Globus pallidus (tissue), 1 donor: ENCODE data around the gene MRPS22.

Experiments used
- DNase-seq: peaks from one replicate; pipeline ENCODE4 v3.0.0-alpha.2; 2015; ENCODE audit warnings: low spot score

The MRPS22 gene

DNA sequence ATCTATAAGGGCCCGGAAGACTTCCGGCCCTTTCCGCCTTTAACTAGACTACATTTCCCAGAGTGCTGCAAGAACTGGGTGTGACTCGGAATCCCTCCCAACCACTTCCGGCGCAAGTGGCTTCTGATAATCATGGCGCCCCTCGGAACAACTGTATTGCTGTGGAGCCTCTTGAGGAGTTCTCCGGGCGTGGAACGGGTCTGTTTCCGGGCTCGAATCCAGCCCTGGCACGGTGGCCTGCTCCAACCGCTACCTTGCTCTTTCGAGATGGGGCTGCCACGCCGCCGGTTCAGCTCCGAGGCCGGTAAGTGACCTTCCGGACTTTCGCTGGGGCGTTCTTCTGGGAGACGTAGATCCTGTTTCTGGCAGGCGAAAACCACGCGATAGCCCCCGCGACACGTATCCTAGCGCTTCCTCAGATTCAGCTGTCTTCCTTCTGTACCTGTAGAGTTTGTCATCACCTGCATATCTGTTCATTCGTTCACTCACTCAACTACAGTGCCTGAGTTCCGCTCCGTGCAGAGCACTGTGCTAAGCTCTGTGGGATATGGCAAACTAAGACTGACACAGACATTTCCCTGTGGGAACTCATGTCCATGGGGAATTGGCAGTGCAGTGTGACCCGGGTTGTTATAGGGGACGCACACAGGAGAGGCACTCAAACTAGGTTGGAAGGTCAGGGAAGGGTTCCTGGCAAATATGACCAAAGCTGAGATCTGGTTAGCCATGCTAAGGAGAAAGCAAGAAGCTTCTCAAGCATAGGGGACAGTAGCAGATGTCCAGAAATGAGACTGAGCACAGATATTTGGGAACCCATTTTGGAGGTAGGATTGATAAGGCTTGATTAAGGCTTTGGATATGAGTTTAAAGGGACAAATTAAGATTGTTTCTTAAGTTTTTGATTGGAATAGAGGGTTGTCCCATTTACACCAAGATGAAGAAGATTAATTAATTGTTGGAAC is at the start of gene MRPS22:
MRPS22 (plus strand) TSS at position 126 of the 962 bp plus-strand sequence; CDS start at position 133, 7 bp downstream.
- DNase-seq, result peak; percentile 89

DNA sequence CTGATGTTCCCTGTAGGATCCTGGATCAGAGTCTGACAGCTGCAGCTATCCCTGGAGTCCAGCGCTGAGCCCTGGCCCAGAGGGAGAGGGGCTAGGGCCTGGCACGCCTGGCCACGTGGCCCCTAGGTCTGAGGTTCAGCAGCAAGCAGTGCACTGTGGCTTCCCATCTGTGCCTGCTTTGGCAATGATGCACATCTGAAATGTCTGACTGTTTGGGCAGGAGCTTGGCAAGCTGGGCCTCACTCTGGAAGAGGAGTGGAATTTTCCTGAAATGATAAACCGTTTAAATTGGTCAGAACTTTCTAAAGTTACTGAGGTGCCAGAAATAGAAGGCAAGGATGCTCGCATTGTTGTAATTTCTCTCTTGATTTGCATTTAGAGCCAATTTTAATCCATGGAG is 48.8 kb upstream of the MRPS22 start:
- DNase-seq, result no peak

DNA sequence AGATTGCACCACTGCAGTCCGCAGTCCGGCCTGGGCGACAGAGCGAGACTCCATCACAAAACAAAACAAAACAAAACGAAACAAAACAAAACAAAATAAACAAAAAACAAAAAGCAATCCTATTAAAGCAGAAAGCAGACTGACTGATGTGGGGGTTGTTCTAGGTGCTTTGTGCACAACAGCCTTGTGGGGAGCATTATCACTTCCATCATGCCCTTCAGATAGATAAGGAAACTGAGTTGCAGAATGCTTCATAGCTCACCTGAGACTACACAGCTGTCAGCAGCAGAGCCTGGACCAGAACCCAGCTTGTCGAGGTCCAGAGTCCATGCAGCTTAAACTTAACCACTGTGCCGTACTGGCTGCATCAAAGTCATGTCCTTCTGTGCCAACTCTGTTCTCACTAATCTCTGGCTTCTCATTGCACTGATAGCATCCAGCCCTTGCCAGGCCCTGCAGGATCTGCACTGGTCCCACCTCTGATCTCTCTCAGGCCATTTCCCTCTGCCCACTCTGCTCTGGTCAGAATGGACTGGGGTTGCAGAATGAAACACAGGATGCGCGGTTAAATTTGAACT is 47.6 kb upstream of the MRPS22 start:
- no peak for DNase-seq

DNA sequence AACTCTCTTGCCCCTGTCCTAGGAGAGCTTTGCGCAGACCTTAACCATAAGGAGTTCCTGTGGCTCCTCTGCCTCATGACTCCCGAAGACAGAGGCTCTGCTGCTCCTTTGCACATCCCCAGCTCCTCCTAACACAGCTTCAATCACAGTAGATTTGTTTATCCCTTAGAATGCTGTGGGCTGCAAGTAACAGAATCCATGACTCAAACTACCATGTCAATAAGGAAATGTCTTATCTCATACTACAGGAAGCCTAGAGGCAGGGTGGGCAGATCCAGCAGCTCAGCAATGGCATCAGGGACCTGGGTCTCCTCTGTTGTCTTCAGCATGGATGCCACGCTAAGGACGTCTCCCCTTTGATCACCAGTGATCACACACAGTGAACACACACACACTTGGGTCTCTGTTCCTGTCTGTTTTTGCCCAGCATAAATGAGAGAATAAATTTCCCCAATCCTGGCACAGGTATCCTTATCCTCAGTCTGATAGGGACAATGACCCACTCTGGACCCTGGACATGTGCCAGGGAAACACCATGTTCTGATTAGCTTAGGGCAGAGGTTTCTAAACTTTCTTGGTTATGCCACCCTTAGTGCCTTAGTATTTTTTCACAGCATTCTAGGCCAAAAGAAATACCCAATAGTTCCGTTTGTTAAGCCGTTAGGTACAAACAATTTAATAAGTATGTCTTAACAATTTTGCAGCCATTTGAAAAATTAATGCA is 46.1 kb upstream of the MRPS22 start:
- no peak for DNase-seq

DNA sequence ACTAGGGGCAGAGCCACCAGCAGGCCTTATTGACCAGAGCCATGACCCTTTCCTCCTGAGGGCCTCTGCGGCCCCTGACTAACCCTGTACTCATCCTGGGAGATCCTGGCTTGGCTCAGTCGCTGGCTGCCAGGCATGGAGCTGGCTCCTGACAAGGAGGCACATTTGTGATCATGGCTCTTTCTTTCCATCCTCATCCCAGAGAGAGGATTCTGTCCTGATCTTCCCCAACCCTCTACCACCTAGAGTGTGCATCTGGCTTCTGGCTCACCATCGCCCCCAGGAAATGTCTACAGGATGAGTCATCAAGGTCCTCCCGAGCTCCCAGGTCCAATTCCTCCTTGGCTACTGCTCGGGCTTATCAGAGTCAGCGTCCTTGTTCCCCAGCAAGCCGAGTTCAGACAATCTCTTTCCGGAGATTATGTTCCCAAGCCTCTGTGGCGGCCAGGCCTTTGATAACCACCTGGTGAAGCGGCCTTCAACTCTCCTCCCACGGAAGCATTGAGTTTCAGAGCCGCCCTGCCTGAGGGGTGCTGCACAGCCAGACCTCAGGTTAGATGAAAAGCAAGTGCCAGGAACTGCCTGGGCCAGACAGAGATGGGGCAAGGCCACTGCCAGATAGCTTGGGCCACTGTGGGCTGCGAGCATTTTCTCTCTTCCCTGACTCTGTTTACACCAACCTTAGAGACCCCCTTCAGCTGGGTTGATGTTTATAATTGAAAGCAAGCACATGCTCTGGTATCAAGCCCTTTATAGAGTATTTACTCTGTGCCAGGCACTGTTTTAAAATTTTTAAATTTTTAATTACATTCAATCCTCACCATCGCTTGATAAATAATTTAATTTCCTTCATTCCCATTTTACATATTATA is 44.3 kb upstream of the MRPS22 start:
- no peak for DNase-seq

DNA sequence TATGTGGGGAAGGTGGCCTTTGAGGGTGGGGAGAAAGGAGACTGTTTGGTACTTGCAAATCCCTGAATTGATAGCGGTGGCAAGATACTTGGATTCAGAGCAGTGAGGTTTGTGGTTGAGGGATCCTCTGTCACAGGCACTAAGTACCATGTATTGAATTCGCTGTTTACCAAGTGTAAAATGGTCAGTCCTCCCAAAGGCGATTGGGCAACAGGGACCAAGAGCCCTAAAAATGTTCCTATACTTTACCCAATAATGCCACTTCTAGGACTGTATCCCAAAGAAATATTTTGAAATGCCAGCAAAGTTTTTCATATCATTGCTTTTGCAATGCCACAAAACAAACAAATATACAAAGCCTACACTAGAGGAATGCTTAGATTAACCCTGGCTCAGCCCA is 43.4 kb upstream of the MRPS22 start:
- DNase-seq, result no peak

DNA sequence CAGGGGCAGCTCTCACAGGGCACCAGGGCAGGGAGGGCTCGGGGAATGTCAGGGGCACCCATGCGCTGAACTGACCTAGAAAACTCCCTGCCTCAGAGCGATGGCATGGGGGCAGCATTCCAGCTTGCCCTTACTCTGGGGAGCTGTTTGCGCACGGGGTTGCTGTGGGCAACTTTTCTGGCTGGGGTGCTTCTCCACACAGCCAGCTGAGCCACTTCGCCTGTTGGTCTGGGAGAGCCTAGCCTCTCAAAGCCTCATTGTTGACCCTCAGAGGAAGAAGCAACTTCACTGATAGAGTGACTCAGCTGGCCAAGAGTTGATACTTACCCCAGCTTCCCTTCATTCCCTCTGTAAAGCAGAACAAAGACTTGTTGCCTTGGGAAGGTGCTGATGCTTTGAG is 42.6 kb upstream of the MRPS22 start:
- DNase-seq, result no peak

DNA sequence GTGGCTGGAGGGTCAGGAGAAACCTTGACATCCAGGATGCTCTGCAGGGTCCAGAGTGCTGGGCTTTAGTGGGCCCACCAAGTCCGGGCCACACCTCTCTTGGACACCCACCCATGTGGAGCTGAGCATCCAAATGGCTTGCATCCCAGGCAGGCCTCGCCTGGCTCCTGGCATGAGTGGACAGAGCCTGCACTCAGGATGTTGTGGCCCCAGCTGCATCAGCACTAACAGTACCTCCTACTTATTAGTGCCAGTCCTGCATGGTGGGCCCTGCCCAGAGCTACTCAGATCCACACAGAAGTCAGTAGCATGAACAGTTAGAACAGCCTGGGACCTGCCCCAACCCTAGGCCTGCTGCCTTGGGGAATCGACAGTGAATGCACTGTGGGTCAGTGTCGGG is 42.2 kb upstream of the MRPS22 start:
- DNase-seq, result no peak

DNA sequence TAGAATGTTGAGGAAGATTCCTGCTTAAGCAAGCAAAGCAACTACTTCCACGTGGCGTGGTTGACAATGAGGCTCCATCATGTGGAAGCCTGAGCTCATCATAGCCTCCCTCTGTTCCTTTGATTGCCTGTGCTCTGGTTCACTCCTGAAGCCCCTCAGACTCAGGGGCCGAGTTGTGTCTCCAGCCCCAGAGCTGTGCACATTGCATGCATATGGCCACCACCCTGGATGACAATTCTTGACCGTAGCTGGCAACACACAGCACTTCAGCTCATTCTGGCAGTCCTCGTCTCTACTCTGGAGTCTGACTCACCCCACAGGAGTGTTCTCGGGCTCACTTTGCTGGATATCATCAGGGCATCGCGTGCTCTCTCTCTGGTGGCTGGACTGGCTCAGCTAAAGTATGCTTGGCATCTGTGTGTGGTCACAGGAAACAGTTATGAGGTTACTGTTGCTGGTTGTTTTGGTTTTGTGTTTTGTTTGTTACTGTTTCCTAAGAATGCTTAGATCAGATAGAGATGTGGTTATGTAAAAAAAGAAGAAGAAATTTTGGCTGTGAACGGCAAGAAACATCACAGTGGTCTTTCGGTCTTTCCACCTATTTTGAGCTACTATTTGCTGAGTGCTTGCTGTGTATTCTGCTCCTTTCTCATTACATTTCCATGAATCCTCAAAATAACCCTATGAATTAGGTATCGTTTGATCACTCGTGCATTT is 41.6 kb upstream of the MRPS22 start:
- no peak for DNase-seq

DNA sequence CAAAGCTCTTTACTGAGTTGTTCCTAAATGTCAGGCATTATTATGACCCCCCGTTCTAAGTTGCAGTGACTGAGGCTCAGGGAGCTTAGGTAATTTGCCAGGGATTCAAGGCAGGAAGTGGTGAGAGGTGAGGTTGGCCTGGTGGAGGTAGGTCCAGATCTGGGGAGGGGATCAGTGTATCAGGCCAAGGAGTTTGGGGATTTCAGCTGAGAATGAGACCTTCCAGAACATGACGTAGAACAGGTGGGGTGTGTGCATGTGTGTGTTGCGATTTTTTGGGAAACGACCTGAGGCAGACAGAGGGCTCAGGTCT is 41.1 kb upstream of the MRPS22 start:
- no peak for DNase-seq

DNA sequence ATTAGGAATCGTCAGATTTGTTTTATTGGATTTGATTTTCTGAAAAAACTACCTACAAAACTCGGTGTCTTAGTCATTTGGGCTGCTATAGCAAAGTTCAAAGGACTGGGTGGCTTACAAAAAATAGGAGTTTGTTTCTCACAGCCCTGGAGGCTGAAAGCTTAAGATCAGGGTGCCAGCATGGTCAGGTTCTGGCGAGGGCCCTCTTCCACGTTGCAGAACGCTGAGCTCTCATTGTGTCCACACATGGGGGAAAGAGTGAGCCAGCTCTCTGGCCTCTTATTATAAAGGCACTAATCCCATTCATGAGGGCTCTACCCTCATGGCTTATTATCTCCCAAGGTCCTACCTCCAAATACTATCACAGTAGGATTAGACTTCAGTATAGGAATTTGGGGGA is 40.6 kb upstream of the MRPS22 start:
- no peak for DNase-seq

DNA sequence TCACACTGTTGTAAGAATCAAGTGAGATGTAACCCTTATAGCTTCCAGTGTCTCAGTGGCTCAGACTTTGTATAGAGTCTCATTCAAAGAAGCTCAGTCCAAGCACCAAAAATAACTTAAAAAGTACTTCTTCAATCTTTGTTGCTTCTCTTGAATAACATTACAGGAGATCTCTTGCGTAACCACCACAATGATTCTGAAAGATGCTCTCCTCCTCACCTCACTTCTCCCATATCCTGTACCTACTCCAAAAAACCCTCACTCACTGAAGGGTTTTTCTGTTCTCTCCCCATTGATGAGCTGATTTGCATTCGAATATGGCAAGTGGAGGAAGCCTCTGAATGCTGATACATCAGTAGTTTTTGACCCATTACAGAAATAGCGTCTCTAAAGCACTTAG is 39.4 kb upstream of the MRPS22 start:
- no peak for DNase-seq

DNA sequence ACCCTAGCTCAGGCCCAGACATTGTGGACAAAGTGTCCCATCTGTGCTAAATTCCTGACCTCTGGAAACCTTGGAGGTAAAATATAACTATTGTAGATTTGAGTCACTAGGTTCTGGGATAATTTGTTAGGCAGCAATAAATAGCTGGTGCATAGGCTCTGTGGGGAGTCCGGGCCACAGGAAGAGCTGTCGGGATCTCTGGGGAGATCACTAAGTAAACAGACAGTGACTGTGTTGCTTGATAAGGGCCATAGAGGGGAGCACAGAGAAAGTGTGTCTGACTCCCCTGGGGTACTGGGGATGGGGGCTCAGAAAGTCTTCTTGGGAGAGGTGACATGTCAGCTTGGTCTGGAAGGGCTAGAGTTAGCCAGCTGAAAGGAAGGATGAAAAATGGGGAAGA is 37.7 kb upstream of the MRPS22 start:
- DNase-seq, result no peak

DNA sequence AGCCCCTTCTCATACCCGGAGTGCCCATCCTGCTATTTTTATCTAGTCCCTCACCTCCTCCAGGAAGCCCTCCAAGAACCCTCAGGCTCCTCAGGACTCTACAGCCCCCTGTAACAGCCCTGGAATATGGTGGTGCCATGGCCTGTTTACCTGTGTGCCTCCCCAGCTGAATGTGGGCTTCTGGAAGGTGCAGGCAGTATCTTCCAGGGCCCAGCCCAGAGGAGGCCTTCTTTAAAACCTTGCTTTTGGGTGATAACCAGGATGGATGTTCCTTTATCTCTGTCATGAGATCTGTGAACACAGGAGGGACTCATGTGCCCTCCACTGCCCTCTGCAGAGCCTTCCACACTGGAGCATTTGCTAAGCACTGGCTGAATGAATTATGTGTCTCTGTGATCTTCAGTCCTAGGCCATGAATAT is 36.7 kb upstream of the MRPS22 start:
- DNase-seq, result no peak

DNA sequence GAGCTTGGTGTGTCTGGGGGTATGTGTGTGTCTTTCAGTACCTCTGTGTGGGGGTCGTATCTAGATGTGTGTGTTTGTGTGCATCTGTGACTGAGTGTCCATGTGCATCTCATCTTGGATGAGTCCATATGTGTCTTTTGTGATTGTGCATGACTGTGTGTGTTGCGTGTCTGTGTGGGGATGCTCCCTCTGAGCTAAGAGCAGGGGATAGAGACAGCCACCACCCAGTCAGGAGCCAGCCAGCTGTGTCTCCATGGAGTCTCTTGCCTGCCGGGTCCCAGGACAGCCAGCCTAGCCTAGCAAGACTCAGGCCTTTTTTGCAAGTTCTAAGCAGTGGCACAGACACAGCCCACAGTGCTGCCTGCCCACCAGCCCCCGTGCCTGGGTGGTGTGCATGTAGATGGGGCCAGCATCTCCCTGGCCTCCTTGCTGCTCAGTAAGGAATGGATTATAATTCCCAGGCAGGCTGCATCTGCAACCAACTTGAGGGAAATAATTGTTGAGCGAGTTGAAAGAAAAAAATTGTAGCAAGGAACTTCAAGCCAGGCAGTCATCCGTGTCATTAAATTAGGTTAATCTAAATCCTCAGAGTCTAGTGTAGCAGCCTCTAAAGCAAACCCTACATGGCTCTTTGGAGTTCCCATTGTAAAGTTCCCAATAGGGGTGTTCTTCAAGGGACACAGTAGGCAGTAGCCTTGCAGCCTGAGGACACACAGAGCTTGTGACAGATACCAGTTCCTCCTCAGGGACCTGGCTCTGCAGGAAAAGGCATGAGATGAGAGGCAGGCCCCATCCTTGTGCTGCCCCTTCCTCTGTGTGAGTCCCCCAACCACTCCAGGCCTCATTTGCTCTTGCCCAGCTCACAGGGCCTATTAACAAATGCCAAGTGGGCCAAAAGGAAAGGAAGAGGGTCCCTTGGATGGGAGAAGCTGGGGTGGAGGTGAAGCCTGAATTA is 35.9 kb upstream of the MRPS22 start:
- no peak for DNase-seq

DNA sequence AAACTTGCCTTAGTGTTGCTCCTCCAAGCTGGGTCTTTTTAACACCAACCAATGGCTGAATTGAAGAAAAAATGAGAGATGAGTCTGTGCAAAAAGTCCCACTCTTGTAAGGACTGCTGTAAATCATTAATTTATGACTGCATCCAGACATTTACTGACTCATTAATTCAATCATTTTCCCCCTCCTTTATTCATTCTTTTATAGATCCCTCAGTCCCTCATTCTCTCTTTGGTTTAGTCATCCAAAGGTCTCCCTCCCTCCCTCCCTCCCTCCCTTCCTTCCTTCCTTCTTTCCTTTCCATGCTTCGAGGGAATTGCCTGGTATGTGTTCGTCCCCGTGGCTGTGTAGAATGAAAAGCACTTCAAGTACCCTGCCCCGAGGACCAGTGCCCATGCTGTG is 35.3 kb upstream of the MRPS22 start:
- no peak for DNase-seq

DNA sequence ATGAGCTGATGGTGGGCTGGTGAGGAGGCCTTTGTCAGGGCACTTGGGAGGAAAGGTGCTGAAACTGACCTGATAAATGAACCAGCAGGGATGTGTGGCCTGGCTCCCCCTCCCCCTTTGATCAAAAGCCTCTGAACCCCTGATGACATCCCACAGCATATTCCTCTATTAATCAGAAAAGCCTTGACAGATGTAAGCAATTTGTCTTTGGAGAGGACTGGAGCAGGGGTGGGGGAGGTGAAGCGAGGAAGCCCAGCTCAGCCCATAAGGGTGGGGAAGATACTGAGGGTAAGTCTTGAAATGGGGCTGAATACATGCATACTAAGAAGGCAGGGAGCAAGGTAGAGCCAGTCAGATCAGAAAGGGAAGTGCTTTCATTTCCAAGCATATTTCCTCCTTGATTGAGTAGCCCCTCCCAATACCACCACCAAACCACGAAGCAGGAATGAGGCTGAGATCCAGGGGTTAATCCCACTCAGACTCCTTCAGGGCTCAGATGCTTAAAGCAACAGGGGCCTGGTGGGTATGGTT is 34.7 kb upstream of the MRPS22 start:
- DNase-seq, result no peak

DNA sequence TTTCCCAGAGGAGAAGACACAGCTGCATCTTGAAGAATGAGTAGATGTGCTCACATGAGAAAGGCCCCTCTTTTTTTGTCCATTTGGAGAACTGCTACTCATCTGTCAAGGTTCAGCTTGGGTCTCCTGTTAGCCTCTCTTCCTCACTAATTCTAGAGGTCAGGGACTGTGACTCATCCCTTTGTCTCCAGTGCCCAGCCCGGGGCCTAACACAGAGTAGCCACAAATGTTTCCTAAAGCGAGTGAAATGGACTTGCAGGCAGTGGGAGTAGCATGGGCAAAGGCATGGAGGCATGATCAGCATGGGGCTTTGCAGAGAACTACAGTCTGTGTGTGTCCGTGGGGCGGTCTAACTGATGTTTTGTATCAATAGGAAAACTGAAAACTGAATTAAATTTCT is 33.9 kb upstream of the MRPS22 start:
- no peak for DNase-seq

DNA sequence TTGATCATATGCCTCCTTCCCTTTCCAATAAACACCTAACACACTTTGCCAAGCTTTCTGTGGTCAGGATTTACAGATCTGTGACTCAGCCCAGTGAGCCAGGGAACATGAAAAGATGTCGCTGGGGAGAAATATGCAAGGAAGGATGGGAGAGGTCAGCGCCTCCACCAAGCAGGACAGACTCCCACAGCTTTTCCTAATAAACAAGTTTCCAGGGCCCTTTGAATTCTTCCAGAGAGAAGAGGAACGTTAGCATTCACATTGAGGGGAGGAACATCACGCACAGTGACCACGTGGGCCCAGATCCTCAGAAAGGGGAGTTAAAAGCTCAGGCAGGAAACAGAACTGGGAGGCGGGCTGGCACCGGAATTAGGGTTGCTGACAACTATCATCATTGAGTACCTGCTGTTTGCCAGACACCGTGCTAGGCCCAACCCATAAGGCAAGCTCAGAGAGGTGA is 33.3 kb upstream of the MRPS22 start:
- no peak for DNase-seq

DNA sequence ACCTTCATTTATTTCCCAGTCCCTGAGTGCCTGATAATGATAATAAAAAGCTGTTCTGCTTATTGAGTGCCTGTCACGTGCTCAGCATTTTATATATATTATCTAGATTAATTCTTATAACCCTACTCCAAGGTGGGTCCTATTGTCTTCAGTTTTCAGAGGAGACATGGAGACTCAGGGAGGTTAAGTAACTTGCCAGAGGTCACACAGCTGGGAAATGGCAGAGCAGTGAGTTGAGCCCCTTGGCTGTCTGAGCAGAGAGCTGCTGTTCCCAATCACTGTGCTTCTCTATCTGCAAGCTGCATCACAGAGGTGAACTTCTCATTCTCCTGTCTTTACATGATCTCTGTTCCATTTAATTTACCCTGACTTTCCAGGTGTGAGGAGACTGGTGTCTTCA is 32.3 kb upstream of the MRPS22 start:
- no peak for DNase-seq
